ES-I3 (cell line): ENCODE measurements around the gene ZFP90.
"Not testable (repeated sequence)": the region's sequence is repeated elsewhere in the genome, so short reads cannot be mapped to it uniquely, and the experiment has no call there.

ENCODE experiments used
- H3K36me3 ChIP-seq: 2 replicates; pipeline ENCODE4 v1.6.1; 2013; ENCODE audit warnings: mild to moderate bottlenecking, low read length, control low read depth, moderate library complexity; ENCODE audit not compliant: insufficient read depth
- H3K4me1 ChIP-seq: 2 replicates; pipeline ENCODE4 v1.6.1; 2013; ENCODE audit warnings: mild to moderate bottlenecking, control low read depth, low read length; ENCODE audit not compliant: insufficient read depth
- H3K9ac ChIP-seq: 2 replicates; pipeline ENCODE4 v1.6.1; 2013; ENCODE audit warnings: low read depth, mild to moderate bottlenecking, low read length, moderate library complexity
- H3K9me3 ChIP-seq: 2 replicates; pipeline ENCODE4 v1.6.1; 2013; ENCODE audit warnings: mild to moderate bottlenecking, low read length, moderate library complexity; ENCODE audit not compliant: control insufficient read depth, insufficient read depth

Gene ZFP90

DNA sequence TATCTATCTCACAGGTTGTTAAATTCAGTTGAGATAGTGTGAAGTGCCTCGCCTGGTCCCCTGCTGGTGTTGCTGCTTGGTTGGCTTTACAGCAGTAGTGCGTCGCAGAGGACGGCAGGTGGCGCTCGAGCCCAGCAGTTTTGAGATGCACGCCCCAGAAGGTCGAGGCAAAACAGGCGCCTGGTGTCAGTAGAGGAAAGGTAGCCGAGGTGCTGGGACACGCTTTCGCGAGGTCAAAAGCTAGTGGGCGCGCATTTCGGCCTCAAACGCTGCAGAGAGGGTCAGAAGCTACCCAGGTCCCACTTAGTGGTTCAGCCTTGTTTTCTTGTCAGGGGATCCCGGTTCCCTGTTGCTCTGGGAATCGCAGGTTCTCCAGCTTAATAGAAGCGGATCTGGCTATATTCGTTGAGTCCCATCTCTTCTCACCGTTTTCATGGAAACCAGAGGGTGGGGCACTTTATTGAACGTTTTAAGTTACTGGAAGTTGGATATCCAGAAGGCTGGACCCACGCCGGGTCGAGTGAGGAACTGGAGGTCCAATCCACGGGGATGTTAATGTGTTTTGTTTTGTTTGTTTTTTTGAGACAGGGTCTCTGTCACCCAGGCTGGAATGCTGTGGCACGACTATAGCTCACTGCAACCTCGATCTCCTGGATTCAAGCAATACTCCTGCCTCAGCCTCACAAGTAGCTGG lies 10.3 kb upstream of the ZFP90 start:
- Histone ChIP-seq H3K9ac (no peak overlapping the region), H3K9me3 (no peaks in the 10 kb centered on the region; the same call in 1 of the 2 replicates), H3K36me3 (no peaks in the 10 kb centered on the region), H3K4me1 (no peaks in the 10 kb centered on the region)

DNA sequence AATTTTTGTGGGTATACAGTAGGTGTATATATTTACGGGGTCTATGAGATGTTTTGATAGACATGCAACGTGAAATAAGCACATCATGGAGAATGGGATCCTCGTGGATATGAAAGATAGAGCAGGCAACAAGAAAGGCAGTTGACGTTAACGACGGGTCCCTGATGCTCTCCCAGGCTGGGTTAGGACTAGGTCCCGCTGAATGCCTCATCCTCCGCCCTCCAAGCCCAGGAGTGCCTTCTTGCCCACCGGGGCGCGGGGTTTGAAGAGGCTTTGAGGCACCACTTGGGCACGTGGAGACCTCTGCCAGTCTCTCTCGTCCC lies 9.5 kb upstream of the ZFP90 start:
- no peaks in the 10 kb centered on the region for H3K4me1 ChIP-seq
- H3K36me3 ChIP-seq = no peaks in the 10 kb centered on the region
- H3K9ac ChIP-seq = peak overlapping the region; percentile 68; the same call in 1 of the 2 replicates
- H3K9me3 ChIP-seq = no peaks in the 10 kb centered on the region; the same call in 1 of the 2 replicates

DNA sequence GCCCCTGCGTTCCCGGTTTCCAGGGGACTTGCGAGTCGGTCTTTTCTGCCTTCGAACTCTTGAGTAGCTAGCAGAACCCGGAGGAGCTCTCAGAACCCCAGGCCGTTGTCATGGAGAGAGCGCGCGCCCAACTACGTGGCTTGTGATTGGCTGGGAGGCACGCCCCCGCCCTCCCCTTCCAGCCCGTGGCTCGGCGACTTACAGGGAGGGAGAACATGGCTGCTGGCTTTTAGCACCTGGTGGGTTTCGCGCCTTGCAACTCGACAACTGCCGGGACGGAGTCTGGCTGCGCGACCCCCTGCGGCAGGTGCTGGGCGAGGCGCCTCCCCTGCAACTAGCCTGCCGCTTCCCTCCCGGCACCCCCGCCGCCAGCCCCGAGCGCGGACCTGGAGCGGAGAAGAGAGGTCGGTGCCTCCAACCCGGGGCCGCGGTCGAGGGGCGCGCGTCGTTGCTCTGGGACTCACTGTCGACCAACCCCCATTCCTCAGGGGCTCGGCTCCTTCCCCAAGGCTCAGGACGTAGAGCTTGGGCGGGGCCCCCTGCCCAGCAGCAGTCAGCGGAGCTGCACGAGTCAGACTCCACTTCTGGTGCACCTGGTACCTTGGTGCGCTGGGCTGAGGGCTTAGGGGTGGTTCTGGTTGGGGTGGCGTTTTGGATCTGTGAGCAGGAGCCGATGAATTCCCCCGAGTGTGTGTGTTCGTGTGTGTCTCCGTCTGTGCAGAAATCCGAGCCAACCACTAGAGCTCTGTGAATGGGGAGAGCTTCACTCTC lies 9.0 kb upstream of the ZFP90 start:
- H3K36me3 ChIP-seq = no peaks in the 10 kb centered on the region
- no peaks in the 10 kb centered on the region for H3K4me1 ChIP-seq
- H3K9me3 ChIP-seq = no peaks in the 10 kb centered on the region; the same call in 1 of the 2 replicates
- H3K9ac ChIP-seq = peak overlapping the region; percentile 68

DNA sequence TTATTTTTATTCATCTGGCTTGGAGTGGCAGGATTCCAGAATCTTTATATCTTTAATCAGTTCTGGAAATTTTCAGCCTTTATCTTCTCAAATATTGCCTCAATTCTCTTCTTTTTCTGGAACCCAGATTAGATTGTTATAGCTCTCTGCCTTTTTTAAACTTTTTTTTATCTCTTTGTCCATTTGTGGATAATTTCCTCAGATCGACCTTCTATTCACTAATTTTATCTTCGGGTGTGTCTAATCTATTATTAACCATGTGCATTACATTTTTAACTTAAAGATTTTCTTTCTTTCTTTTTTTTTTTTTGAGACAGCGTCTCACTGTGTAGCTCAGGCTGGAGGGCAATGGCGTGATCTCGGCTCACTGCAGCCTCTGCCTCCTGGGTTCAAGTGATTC lies 5.2 kb upstream of the ZFP90 start:
- H3K9me3 ChIP-seq = no peaks in the 10 kb centered on the region; the same call in 1 of the 2 replicates
- H3K36me3 ChIP-seq = no peaks in the 10 kb centered on the region
- no peak overlapping the region for H3K9ac ChIP-seq
- H3K4me1 ChIP-seq = no peaks in the 10 kb centered on the region

GRCh38 chr16:68535331-68535730 lies 3.8 kb upstream of the ZFP90 start:
- no peaks in the 10 kb centered on the region for H3K4me1 ChIP-seq

DNA sequence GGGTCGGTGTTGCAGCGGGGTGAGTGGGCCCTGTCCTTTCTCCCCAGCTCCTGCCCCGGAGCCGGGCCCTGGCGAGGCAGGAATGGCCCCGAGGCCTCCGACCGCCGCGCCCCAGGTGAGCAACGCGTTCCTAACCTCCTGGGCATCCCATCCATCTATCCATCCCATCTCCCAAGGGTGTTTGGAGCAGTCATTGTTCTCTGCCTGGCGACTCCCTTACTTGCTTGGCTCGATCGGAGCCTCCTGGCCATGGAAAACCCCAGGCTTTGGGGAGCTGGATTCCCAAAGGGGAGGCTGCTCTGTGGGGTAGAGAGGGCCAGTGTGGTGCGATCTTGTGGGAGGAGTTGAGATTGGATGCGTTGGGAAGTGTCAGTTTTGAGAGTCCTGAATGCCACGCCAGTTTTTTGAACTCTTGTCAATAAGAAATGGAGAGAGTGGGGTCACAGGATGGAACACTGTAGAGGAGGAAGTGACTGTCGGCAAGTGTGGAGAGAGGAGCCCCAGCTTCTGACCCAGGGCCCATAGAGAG lies 684 bp downstream of the ZFP90 start:
- Histone ChIP-seq H3K4me1 (no peaks in the 10 kb centered on the region), H3K9me3 (peaks cover 3% of the 10 kb centered on the region; the same call in 1 of the 2 replicates), H3K9ac (peak overlapping the region; percentile 65), H3K36me3 (peaks cover 5% of the 10 kb centered on the region; the same call in 1 of the 2 replicates)

More at GRCh38 chr16:68535331-68535730, 3.8 kb upstream of the ZFP90 start:
- no peak overlapping the region for H3K9ac ChIP-seq
- H3K36me3 ChIP-seq = no peaks in the 10 kb centered on the region
- H3K9me3 ChIP-seq = no peaks in the 10 kb centered on the region; the same call in 1 of the 2 replicates

DNA sequence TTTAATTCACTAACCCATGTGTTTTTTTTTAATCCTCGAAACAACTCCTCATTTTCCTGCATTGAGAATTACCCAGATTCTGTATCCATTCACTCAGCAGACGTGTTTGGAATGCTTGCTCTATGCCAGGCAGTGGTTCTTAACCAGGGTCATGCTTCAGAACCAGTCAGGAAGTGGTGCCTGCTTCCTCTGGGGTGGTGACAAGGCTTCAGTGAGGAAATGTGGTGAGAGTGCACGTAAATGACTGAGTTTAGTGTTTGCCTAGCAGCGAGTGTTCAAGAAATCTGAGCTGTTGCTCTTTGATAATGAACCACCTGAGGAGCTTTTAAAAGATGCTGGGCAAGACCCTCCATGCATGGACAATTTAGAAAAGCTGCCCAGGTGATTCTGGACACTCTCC lies 9.9 kb downstream of the ZFP90 start:
- Histone ChIP-seq H3K4me1 (no peaks in the 10 kb centered on the region), H3K36me3 (peaks cover 17% of the 10 kb centered on the region), H3K9me3 (peaks cover 14% of the 10 kb centered on the region; the same call in 1 of the 2 replicates), H3K9ac (no peak overlapping the region)

GRCh38 chr16:68553186-68553585 lies 14.1 kb downstream of the ZFP90 start:
- no peaks in the 10 kb centered on the region for H3K4me1 ChIP-seq
- H3K36me3 ChIP-seq = peaks cover 24% of the 10 kb centered on the region
- no peak overlapping the region for H3K9ac ChIP-seq
- H3K9me3 ChIP-seq = peaks cover 27% of the 10 kb centered on the region

DNA sequence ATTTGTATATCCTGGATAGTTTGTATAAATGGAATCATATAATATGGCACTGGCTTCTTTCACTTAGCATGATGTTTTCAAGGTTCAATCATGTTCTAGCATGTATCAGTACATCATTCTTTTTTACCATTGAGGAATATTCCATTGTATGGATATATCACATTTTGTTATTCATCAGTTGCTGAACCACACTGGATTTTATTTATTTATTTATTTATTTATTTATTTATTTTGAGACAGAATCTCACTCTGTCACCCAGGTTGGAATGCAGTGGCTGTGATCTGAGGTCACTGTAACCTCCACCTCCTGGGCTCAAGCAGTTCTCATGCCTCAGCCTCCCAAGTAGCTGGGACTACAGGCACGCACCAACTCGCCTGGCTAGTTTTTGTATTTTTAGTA lies 21.2 kb downstream of the ZFP90 start:
- Histone ChIP-seq H3K9me3 (peaks cover 65% of the 10 kb centered on the region), H3K36me3 (peaks cover 33% of the 10 kb centered on the region)
- H3K9ac ChIP-seq, H3K4me1 ChIP-seq: not testable (repeated sequence)

- Histone ChIP-seq H3K9ac (no peak overlapping the region), H3K36me3 (peaks cover 22% of the 10 kb centered on the region), H3K9me3 (peaks cover 65% of the 10 kb centered on the region), H3K4me1 (no peaks in the 10 kb centered on the region)
Measured at GRCh38 chr16:68563631-68564381, 24.7 kb downstream of the ZFP90 start.

- Histone ChIP-seq H3K36me3 (peaks cover 22% of the 10 kb centered on the region), H3K9me3 (peaks cover 61% of the 10 kb centered on the region)
Measured at GRCh38 chr16:68564382-68564985, 25.4 kb downstream of the ZFP90 start.

GRCh38 chr16:68574479-68574878 lies 35.4 kb downstream of the ZFP90 start:
- Histone ChIP-seq H3K36me3 (no peaks in the 10 kb centered on the region; the same call in 1 of the 2 replicates), H3K9ac (no peak overlapping the region), H3K9me3 (peaks cover 28% of the 10 kb centered on the region), H3K4me1 (no peaks in the 10 kb centered on the region)

More at GRCh38 chr16:68564382-68564985, 25.4 kb downstream of the ZFP90 start:
- Histone ChIP-seq H3K9ac (no peak overlapping the region), H3K4me1 (no peaks in the 10 kb centered on the region)

GRCh38 chr16:68575082-68575481 lies 36.0 kb downstream of the ZFP90 start:
- Histone ChIP-seq H3K4me1 (no peaks in the 10 kb centered on the region), H3K36me3 (no peaks in the 10 kb centered on the region; the same call in 1 of the 2 replicates), H3K9ac (no peak overlapping the region), H3K9me3 (peaks cover 30% of the 10 kb centered on the region)

GRCh38 chr16:68577352-68577853 lies 38.3 kb downstream of the ZFP90 start:
- Histone ChIP-seq H3K9me3 (peaks cover 15% of the 10 kb centered on the region; the same call in 1 of the 2 replicates), H3K36me3 (no peaks in the 10 kb centered on the region), H3K4me1 (no peaks in the 10 kb centered on the region), H3K9ac (no peak overlapping the region)
